HCT116 (cell line): ENCODE data around the gene BYSL.

Experiments used
- POLR2A ChIP-seq: IDR thresholded peaks from 2 replicates; pipeline ENCODE4 v1.7.0; 2011; ENCODE audit warnings: borderline replicate concordance; ENCODE audit not compliant: insufficient read depth, insufficient read length; ENCODE audit errors: extremely low read depth
- REST ChIP-seq: IDR thresholded peaks from 2 replicates; pipeline ENCODE4 v1.6.1; 2012; ENCODE audit warnings: low read depth
- YY1 ChIP-seq: IDR thresholded peaks from 2 replicates; pipeline ENCODE4 v1.6.1; 2011; ENCODE audit warnings: low read length, low read depth, moderate library complexity, mild to moderate bottlenecking; ENCODE audit not compliant: insufficient replicate concordance; ENCODE audit errors: extremely low read depth
- TF ChIP-seq, protein P1 (sequence below), 3 experiments: fragments of 200-600 bp in 1 of 3; sonication (generic) in 1 of 3; IDR thresholded peaks in 2 of 3; conservative IDR thresholded peaks in 1 of 3; 2 replicates each; pipeline ENCODE4 v1.5.1; 2012 to 2017; ENCODE audit warnings: low read depth in 2 of 3, low read length in 2 of 3, antibody characterized with exemption in 1 of 3, borderline replicate concordance in 1 of 3, control low read depth in 1 of 3, mild to moderate bottlenecking in 1 of 3, mixed read lengths in 1 of 3, mixed run types in 1 of 3, moderate library complexity in 1 of 3; ENCODE audit not compliant: insufficient read depth in 1 of 3

GRCh38 chr6:41936073-41936837 lies 15.0 kb downstream of the BYSL start:
- TF ChIP-seq, protein P1, sequence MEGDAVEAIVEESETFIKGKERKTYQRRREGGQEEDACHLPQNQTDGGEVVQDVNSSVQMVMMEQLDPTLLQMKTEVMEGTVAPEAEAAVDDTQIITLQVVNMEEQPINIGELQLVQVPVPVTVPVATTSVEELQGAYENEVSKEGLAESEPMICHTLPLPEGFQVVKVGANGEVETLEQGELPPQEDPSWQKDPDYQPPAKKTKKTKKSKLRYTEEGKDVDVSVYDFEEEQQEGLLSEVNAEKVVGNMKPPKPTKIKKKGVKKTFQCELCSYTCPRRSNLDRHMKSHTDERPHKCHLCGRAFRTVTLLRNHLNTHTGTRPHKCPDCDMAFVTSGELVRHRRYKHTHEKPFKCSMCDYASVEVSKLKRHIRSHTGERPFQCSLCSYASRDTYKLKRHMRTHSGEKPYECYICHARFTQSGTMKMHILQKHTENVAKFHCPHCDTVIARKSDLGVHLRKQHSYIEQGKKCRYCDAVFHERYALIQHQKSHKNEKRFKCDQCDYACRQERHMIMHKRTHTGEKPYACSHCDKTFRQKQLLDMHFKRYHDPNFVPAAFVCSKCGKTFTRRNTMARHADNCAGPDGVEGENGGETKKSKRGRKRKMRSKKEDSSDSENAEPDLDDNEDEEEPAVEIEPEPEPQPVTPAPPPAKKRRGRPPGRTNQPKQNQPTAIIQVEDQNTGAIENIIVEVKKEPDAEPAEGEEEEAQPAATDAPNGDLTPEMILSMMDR (IDR thresholded peaks at IDR 0.05 in 2 of 3, conservative IDR thresholded peaks at IDR 0.05 in 1 of 3; ENCODE audit: borderline replicate concordance in 1 of 3, insufficient read depth in 1 of 3, low read depth in 2 of 3, low read length in 2 of 3): peak; percentile 64 to 92 (median 84); a peak in 5 of 6 replicates
- no peak for TF ChIP-seq YY1
- TF ChIP-seq POLR2A: no peak
- TF ChIP-seq REST: no peak
